D721Med (cell line): ENCODE measurements around the gene HUWE1.

Experiments used
- DNase-seq: peaks from one replicate; pipeline ENCODE4 v3.0.0; 2011; ENCODE audit warnings: low spot score; ENCODE audit not compliant: insufficient read length
- FAIRE-seq: peaks from 2 replicates; lab custom pipeline; 2011; peaks lifted over from hg19 to GRCh38; lab: Jason Lieb, UNC
- CTCF ChIP-seq: IDR thresholded peaks from 2 replicates; pipeline ENCODE4 v1.5.1; 2012; ENCODE audit warnings: mild to moderate bottlenecking, control low read depth; ENCODE audit not compliant: insufficient read depth; ENCODE audit errors: missing control alignments

The HUWE1 gene

GRCh38 chrX:53483416-53483815, 203.1 kb downstream of the HUWE1 start:
- no peak for TF ChIP-seq CTCF
- DNase-seq (no peak), FAIRE-seq (no peak)
